Uterus (tissue), 4 donors: Measurements from ENCODE around the gene MLEC. TPM values are rescaled to one million over a fixed set of nuclear protein-coding genes. Genes with fewer than 3 reads are reported as not detected.

Source experiments
- DNase-seq, 2 donors: peaks; one replicate each; pipeline ENCODE4 v3.0.0-alpha.2; 2019 to 2020
- H3K27ac ChIP-seq, 2 donors: fragments of 200-600 bp; sonication (generic); 1 replicate in 1 of 2; 2 replicates in 1 of 2; pipeline ENCODE4 v1.5.1; 2016 to 2018
- H3K27me3 ChIP-seq, 2 donors: fragments of 200-600 bp; sonication (generic); one replicate each; pipeline ENCODE4 v1.5.1; 2018 to 2019; ENCODE audit warnings: control low read depth in 1 of 2
- H3K36me3 ChIP-seq, 2 donors: fragments of 200-600 bp; sonication (generic); one replicate each; pipeline ENCODE4 v1.5.1; 2019; ENCODE audit warnings: control low read depth in 1 of 2
- H3K4me1 ChIP-seq, 2 donors: fragments of 200-600 bp; sonication (generic); one replicate each; pipeline ENCODE4 v1.5.1; 2018 to 2019; ENCODE audit warnings: control low read depth in 1 of 2
- H3K4me3 ChIP-seq, 2 donors: fragments of 200-600 bp; sonication (generic); 1 replicate in 1 of 2; 2 replicates in 1 of 2; pipeline ENCODE4 v1.5.1; 2018 to 2019; ENCODE audit warnings: mild to moderate bottlenecking in 1 of 2
- H3K9me3 ChIP-seq, 2 donors: fragments of 200-600 bp; sonication (generic); one replicate each; pipeline ENCODE4 v1.5.1; 2019; ENCODE audit warnings: control low read depth in 1 of 2
- CTCF ChIP-seq, 4 experiments: fragments of 200-600 bp in 2 of 4; fragments of 450-650 bp in 2 of 4; sonication (generic) in 2 of 4; IDR thresholded peaks; one replicate each; pipeline ENCODE4 v1.5.1; 2016 to 2019; ENCODE audit warnings: antibody characterized with exemption in 4 of 4, mild to moderate bottlenecking in 2 of 4, moderate library complexity in 1 of 4
- POLR2A ChIP-seq, 2 donors: fragments of 450-650 bp; IDR thresholded peaks; one replicate each; pipeline ENCODE4 v1.6.1; 2016; ENCODE audit warnings: antibody characterized with exemption in 2 of 2, mild to moderate bottlenecking in 1 of 2, moderate library complexity in 1 of 2
- intact Hi-C: fragments of 100-400 bp; cut with DNase I; formaldehyde crosslinking; loops from one replicate; pipeline ENCODE4 v1.15.1; 2023; ENCODE audit warnings: low total_unique reads
- total RNA-seq, 4 donors: library from RNA; depleted of rRNA in 3 of 4; stranded (reverse); fragments of >200 nt in 3 of 4; gene quantifications; one replicate each; pipeline versions ENCODE4 v1.1.0 to v1.2.4, GENCODE V29; 2014 to 2023
- donor health status: DM: yes; HTN: yes; CAD: no.

Gene MLEC
- total RNA-seq, 4 donors from 2014 or later, result 15.6 to 108 (median 53.5) TPM

- no peaks in the 10 kb centered on the region for H3K36me3 ChIP-seq
- H3K27me3 ChIP-seq, result peaks cover 12 to 31% of the 10 kb centered on the region in 2 donors
- intact Hi-C loops, result no loop called here
These were observed 44.1 kb upstream of the MLEC start for GRCh38 chr12:120642826-120643225.

GRCh38 chr12:120643574-120643973, 43.4 kb upstream of the MLEC start:
- TF ChIP-seq CTCF (IDR thresholded peaks at IDR 0.05), result no peak
- TF ChIP-seq POLR2A (IDR thresholded peaks at IDR 0.05), result no peak
- no peak overlapping the region for H3K27ac ChIP-seq
- DNase-seq, result no peak
- peaks cover 0 to 14% of the 10 kb centered on the region in 2 donors for H3K4me1 ChIP-seq
- H3K9me3 ChIP-seq, result no peaks in the 10 kb centered on the region
- H3K36me3 ChIP-seq, result no peaks in the 10 kb centered on the region
- intact Hi-C loops, result no loop called here
- peaks cover 12 to 31% of the 10 kb centered on the region in 2 donors for H3K27me3 ChIP-seq
- no peak overlapping the region for H3K4me3 ChIP-seq

More at GRCh38 chr12:120642826-120643225, 44.1 kb upstream of the MLEC start:
- TF ChIP-seq POLR2A (IDR thresholded peaks at IDR 0.05), result no peak
- TF ChIP-seq CTCF (IDR thresholded peaks at IDR 0.05), result no peak
- H3K9me3 ChIP-seq, result no peaks in the 10 kb centered on the region
- H3K4me1 ChIP-seq, result peaks cover 0 to 14% of the 10 kb centered on the region in 2 donors
- H3K27ac ChIP-seq, result no peak overlapping the region
- no peak for DNase-seq
- no peak overlapping the region for H3K4me3 ChIP-seq

- no peaks in the 10 kb centered on the region for H3K36me3 ChIP-seq
- TF ChIP-seq POLR2A (IDR thresholded peaks at IDR 0.05) (no peak), CTCF (IDR thresholded peaks at IDR 0.05) (no peak)
- H3K9me3 ChIP-seq, result no peaks in the 10 kb centered on the region
- no peak overlapping the region for H3K27ac ChIP-seq
- H3K4me1 ChIP-seq, result peaks cover 0 to 5% of the 10 kb centered on the region in 2 donors
- intact Hi-C loops, result loop anchor here (5.0 kb wide), 1 partner anchor 66 kb away; the partner anchor contains the start of gene UNC119B
- no peak overlapping the region for H3K4me3 ChIP-seq
- H3K27me3 ChIP-seq, result peaks cover 12 to 25% of the 10 kb centered on the region in 2 donors
- no peak for DNase-seq
These were observed 40.9 kb upstream of the MLEC start for GRCh38 chr12:120646044-120646443.

DNA sequence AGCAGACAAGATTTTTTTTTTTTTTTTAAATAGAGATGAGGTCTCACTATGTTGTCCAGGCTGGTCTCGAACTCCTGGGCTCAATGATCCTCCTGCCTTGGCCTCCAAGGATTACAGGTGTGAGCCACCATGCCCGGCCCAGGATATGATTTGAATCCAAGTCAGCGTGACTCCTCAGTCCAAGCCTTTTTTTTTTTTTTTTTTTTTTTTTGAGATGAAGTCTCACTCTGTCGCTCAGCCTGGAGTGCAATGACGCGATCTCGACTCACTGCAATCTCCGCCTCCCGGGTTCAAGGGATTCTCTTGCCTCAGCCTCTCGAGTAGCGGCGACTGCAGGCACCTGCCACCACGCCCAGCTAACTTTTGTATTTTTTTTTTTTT, 39.6 kb upstream of the MLEC start:
- no peak overlapping the region for H3K4me3 ChIP-seq
- no peak for TF ChIP-seq POLR2A (IDR thresholded peaks at IDR 0.05)
- TF ChIP-seq CTCF (IDR thresholded peaks at IDR 0.05), result no peak
- intact Hi-C loops, result loop anchor here (5.0 kb wide), 1 partner anchor 65 kb away; the partner anchor contains the start of gene UNC119B
- H3K36me3 ChIP-seq, result no peaks in the 10 kb centered on the region
- no peaks in the 10 kb centered on the region for H3K4me1 ChIP-seq
- no peak overlapping the region for H3K27ac ChIP-seq
- H3K27me3 ChIP-seq, result peaks cover 2 to 13% of the 10 kb centered on the region in 2 donors
- H3K9me3 ChIP-seq, result no peaks in the 10 kb centered on the region
- DNase-seq, result no peak

GRCh38 chr12:120649442-120650232, 37.3 kb upstream of the MLEC start:
- peak in 1 of 2 donors; percentile 22 for DNase-seq
- Histone ChIP-seq H3K27me3 (no peaks in the 10 kb centered on the region), H3K4me3 (peak overlapping the region; percentile 32 to 33), H3K4me1 (no peaks in the 10 kb centered on the region), H3K9me3 (no peaks in the 10 kb centered on the region), H3K27ac (peak overlapping the region; percentile 62 to 76), H3K36me3 (no peaks in the 10 kb centered on the region)
- TF ChIP-seq CTCF (IDR thresholded peaks at IDR 0.05) (no peak), POLR2A (IDR thresholded peaks at IDR 0.05) (no peak)
- intact Hi-C loops, result loop anchor here (5.0 kb wide), 1 partner anchor 63 kb away; the partner anchor contains the start of gene UNC119B
